Left cardiac atrium (tissue), 4 donors: ENCODE results near the gene STEAP4. TPM values are rescaled to one million over a fixed set of nuclear protein-coding genes. Genes with fewer than 3 reads are reported as not detected.
A peak's percentile ranks its signal among the peaks of the same experiment; 100 is the strongest.
"Not testable (repeated sequence)": the region's sequence is repeated elsewhere in the genome, so short reads cannot be mapped to it uniquely, and the experiment has no call there.

ENCODE experiments used
- ATAC-seq, 2 donors: fragments of 200-7000 bp; cut with Tn5 transposase; one replicate each; pipeline ENCODE4 v1.9.1; 2020; ENCODE audit warnings: mild to moderate bottlenecking in 2 of 2, moderate library complexity in 2 of 2
- DNase-seq: peaks from one replicate; pipeline ENCODE4 v3.0.0-alpha.2; 2020
- intact Hi-C, 2 donors: fragments of 100-400 bp; cut with DNase I; formaldehyde crosslinking; loops; one replicate each; pipeline versions ENCODE4 v1.14.1 to v1.15.1; 2022 to 2023
- total RNA-seq, 2 donors: library from RNA; stranded (reverse); fragmentation: NEBNext Ultra II Directional; extraction: Animal tissue kit (Norgen Biotek cat#: 25700); gene quantifications; one replicate each; pipeline ENCODE4 v1.2.1, GENCODE V29; 2021
- donor health status: DM: no; HTN: yes; CAD: no.
- donor health status: DM: no; HTN: yes; CAD: no; lungs with severe emphysema.
- donor health status: DM: yes; HTN: yes; CAD: no.
- donor health status: Dilated cardiomyopathy.

The STEAP4 gene
- total RNA-seq, 2 donors from 2014 or later, result 53.3 to 105 TPM

- intact Hi-C loops, result no loop called here
- ATAC-seq (no peak), DNase-seq (no peak)
These were observed 27.4 kb downstream of the STEAP4 start for GRCh38 chr7:88279323-88279722.

- ATAC-seq (peak in 1 of 2 donors; percentile 71), DNase-seq (no peak)
- intact Hi-C loops, result no loop called here
These were observed 27.8 kb downstream of the STEAP4 start for GRCh38 chr7:88278881-88279280.

DNA sequence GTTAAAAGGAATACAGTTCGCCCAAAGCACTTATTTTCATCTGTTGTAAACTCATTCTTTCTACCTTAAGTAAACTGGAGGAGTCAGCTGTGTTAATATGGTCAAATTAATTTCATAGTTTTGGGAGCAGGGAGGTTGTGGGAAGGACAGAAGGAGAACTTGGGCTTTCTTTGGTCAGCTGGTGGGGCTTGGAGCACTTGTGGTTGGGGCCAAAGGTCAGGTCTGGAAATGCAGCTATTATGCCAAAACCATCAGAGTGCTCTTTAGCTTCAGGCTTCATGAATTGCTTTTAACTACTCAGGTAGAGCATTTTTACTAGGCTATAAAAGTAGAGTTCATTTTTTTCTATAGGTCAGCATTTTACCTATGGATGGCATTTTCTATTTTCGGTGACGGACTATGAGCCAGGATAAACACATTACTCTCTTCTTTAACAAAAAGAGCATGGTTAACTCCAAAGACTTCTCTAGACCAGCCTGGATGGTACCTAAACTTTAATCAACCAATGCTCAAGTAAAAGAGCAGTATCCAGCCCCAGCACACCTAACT, 30.0 kb downstream of the STEAP4 start:
- intact Hi-C loops, result no loop called here
- no peak for ATAC-seq
- no peak for DNase-seq

GRCh38 chr7:88274856-88275255, 31.8 kb downstream of the STEAP4 start:
- intact Hi-C loops, DNase-seq, ATAC-seq: not testable (repeated sequence)

GRCh38 chr7:88269586-88269985, 37.1 kb downstream of the STEAP4 start:
- intact Hi-C loops, result no loop called here
- DNase-seq (no peak), ATAC-seq (no peak)

- intact Hi-C loops, result no loop called here
- ATAC-seq, result peak in 1 of 2 donors; percentile 52
These were observed 37.8 kb downstream of the STEAP4 start for GRCh38 chr7:88268858-88269257.

GRCh38 chr7:88268051-88268450, 38.6 kb downstream of the STEAP4 start:
- intact Hi-C loops, result no loop called here

More at GRCh38 chr7:88268858-88269257, 37.8 kb downstream of the STEAP4 start:
- DNase-seq, result no peak

DNA sequence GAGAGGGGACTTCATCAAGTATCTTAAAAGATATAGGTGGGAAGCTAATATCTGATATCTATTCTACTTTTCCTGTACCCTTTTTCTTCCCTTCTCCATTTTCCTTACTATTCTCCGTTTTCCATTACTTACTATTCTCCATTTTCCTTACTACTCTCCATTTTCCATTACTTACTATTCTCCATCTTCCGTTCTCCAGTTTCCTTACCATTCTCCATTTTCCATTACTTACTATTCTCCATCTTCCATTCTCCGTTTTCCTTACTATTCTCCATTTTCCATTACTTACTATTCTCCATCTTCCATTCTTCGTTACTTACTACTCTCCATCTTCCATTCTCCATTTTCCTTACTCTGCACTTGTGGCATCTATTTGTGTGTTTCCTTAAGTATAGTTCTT, 39.3 kb downstream of the STEAP4 start:
- no peak for ATAC-seq
- intact Hi-C loops, result no loop called here
- DNase-seq, result no peak

More at GRCh38 chr7:88268051-88268450, 38.6 kb downstream of the STEAP4 start:
- ATAC-seq, result no peak
- no peak for DNase-seq

GRCh38 chr7:88264987-88265386, 41.7 kb downstream of the STEAP4 start:
- DNase-seq, ATAC-seq, intact Hi-C loops: not testable (repeated sequence)

DNA sequence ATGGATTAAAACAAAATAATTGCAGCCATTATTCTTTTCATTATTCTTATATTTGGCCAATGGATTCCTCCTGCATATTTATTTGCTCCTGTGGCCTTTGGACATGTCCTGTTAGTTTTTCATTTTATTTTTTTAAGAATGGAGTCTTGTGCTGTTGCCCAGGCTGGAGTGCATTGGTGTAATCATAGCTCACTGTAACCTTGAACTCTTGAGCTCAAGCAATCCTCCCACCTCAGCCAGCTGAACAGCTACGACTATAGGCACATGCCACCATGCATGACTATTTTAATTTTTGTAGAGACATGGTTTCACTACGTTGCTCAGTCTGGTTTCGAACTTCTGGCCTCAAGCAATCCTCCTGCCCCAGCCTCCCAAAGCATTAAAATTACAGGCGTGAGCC, 44.1 kb downstream of the STEAP4 start:
- intact Hi-C loops, result no loop called here

DNA sequence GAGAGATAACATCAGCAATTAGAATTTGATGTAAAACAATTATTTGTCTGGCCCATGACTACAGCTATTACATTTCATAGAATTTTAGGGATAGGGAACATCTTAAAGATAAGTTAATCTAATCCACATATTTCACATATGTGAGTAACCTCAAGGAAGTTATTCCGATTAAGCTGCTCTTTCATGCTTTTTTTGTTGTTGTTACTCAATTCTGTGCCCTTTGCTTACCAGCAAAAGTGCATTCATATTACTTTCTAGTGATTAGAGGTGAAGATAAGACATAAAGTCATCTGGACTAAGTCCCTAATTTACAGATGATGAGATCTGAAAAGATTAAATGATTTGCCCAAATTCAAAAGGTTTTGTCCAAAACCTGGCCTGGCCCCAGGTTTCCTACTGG, 46.0 kb downstream of the STEAP4 start:
- ATAC-seq (no peak), DNase-seq (no peak)
- intact Hi-C loops, result no loop called here

More for the DNA sequence above, 44.1 kb downstream of the STEAP4 start:
- ATAC-seq, result no peak
- no peak for DNase-seq

DNA sequence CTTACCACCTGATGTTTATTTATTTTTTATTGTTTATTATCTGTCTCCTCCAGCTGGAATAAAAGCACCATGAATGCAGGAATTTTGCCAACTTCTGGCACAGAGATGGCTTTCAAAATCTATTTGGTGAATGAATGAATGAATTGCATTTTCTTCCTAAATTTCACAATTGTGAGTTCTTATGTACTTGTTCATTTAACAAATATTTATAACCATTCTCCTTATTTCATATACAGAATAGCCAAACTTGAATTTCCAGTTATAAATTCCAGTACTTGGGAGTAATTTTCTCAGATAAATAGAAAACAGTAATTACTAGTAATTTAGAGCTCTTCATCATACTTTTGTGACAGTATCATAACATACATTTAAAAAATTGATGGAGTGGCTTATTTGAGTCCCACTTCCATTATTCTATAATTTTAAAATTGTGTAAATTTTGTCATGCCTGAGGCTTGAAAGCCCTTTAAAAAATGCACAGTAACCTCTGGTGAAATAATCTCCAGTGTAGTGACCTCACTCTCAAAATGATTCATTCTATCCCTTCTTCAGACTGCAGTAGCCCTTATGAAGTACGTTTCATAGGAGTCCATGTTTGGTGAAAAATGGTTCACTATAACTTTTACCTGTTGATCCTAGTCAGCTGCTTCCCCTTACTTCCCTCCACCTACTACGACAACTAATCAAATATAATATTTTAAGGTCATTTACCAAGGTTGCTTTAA, 46.9 kb downstream of the STEAP4 start:
- no peak for ATAC-seq
- no peak for DNase-seq
- intact Hi-C loops, result no loop called here

GRCh38 chr7:88258296-88258695, 48.4 kb downstream of the STEAP4 start:
- ATAC-seq, DNase-seq, intact Hi-C loops: not testable (repeated sequence)

DNA sequence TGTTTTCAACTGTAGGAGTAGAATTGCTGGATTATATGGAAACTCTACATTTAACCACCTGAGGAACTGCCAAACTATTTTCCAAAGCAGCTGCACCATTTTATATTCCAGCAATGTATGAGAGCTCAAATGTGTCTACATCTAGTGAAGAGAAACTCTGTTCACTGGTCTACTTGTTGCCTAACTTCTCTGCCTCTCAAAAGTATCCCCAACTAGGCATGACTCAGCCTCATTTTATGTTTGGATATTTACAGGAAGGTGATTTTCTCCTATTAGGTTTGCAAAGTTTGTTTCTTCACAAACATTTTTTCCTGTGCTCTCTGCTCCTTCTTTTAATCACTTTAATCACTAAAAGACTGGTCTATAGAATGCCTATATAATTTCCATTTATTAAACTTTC, 49.8 kb downstream of the STEAP4 start:
- no peak for DNase-seq
- intact Hi-C loops, result no loop called here
- no peak for ATAC-seq

- DNase-seq (no peak), ATAC-seq (no peak)
- intact Hi-C loops, result no loop called here
These were observed 51.8 kb downstream of the STEAP4 start for GRCh38 chr7:88254721-88255424.

DNA sequence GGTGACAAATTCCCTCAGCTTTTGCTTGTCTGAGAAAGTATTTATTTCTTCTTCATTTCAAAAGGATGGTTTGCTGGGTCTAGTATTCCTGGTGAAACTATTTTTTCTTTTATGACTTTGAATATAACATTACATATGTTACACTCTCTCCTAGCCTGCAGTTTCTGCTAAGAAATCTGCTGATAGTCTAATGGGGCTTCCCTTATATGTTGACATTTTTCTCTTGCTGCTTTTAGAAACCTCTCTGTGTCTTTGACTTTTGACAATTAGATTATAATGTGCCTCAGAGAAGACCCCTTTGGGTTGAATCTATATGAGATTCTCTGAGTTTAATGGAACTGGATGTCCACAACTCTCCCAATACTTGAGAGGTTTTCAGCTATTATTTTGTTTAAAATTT, 53.1 kb downstream of the STEAP4 start:
- ATAC-seq (no peak), DNase-seq (no peak)
- intact Hi-C loops, result no loop called here

DNA sequence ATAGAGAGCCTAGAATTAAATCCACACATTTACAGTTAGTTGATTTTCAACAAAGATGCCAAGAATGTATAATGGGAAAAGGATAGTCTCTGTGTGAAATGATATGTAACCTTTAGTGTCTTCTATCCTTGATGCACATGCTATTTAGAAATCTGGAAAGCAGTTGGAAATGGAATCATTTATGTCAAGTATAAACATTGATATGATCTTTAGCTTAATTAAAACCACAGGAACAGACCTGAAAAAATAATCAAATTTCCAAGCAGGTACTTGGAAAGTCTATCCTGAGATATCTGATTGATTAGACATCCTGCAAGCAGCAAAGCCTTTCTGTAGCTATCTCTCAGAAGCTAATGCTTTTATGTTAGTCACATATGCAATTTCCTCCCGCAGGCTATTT, 62.4 kb downstream of the STEAP4 start:
- intact Hi-C loops, result loop anchor here (5.0 to 10.0 kb wide), 3 partner anchors 113 to 1378 kb away; no protein-coding TSS in a partner anchor
- DNase-seq, result no peak
- ATAC-seq, result no peak

- ATAC-seq (peak; percentile 79 to 88), DNase-seq (no peak)
- intact Hi-C loops, result loop anchor here (1.0 to 10.0 kb wide), 4 partner anchors 114 to 1379 kb away; no protein-coding TSS in a partner anchor
These were observed 63.3 kb downstream of the STEAP4 start for GRCh38 chr7:88243345-88243909.

DNA sequence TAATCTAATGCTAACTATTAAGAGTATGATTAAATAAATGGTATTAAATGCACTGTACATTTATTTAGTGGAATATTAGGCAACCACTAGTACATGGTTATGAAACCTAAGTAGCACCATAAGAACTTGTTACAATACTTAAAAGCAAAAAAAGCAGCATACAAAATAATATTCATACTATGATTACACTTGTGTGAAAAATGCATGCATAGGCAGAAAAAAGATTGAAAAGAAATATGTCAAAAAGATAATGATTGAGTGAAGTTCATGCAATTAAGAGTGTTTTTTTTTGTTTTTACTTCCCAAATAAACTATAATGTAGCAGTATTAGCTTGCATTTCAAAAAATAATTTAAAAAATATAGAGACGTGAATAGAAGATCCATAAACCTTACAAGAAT, 66.8 kb downstream of the STEAP4 start:
- intact Hi-C loops, result loop anchor here (5.0 to 10.0 kb wide), 3 partner anchors 117 to 1382 kb away; no protein-coding TSS in a partner anchor
- ATAC-seq, result no peak
- no peak for DNase-seq

- ATAC-seq (no peak), DNase-seq (no peak)
- intact Hi-C loops, result no loop called here
These were observed 72.9 kb downstream of the STEAP4 start for GRCh38 chr7:88233828-88234227.
